Chondrocyte (in vitro differentiated cells): ENCODE measurements around the gene AKR1C8. TPM values are rescaled to one million over a fixed set of nuclear protein-coding genes. Genes with fewer than 3 reads are reported as not detected.
"Not testable (repeated sequence)": the region's sequence is repeated elsewhere in the genome, so short reads cannot be mapped to it uniquely, and the experiment has no call there.

Experiments used
- DNase-seq: peaks from one replicate; pipeline ENCODE4 v3.0.0; 2021; ENCODE audit warnings: mixed read lengths, low spot score
- H3K27ac Mint-ChIP-seq: one replicate; pipeline ENCODE4 v1.8.0; 2021; ENCODE audit warnings: mild to moderate bottlenecking, moderate library complexity, mixed read lengths; ENCODE audit not compliant: unreplicated experiment
- H3K27me3 Mint-ChIP-seq: 2 replicates; pipeline ENCODE4 v1.8.0; 2021; ENCODE audit warnings: low read depth, mixed read lengths
- H3K36me3 Mint-ChIP-seq: 2 replicates; pipeline ENCODE4 v1.8.0; 2021; ENCODE audit warnings: low read depth, mixed read lengths
- H3K4me1 Mint-ChIP-seq: 2 replicates; pipeline ENCODE4 v1.8.0; 2021; ENCODE audit warnings: low read depth, mild to moderate bottlenecking, mixed read lengths
- H3K4me3 Mint-ChIP-seq: one replicate; pipeline ENCODE4 v1.8.0; 2021; ENCODE audit warnings: mild to moderate bottlenecking, moderate library complexity, mixed read lengths; ENCODE audit not compliant: unreplicated experiment
- H3K9me3 Mint-ChIP-seq: 2 replicates; pipeline ENCODE4 v1.8.0; 2021; ENCODE audit warnings: low read depth, mixed read lengths
- CTCF ChIP-seq: fragments of 200-600 bp; sonication (generic); IDR thresholded peaks from 2 replicates; pipeline ENCODE4 v1.5.0; 2021; ENCODE audit warnings: antibody characterized with exemption, mild to moderate bottlenecking, moderate library complexity
- total RNA-seq: library from RNA; stranded (reverse); gene quantifications from 3 replicates; pipeline ENCODE4 v1.2.1, GENCODE V29; 2021

The AKR1C8 gene
- total RNA-seq, 1 donor from 2014 or later: not detected

- H3K36me3 Mint-ChIP-seq: no peaks in the 10 kb centered on the region
- no peak for DNase-seq
- H3K27ac Mint-ChIP-seq: no peak overlapping the region
- peaks cover 15% of the 10 kb centered on the region for H3K9me3 Mint-ChIP-seq
- no peak overlapping the region for H3K4me3 Mint-ChIP-seq
- no peaks in the 10 kb centered on the region for H3K27me3 Mint-ChIP-seq
- no peak for TF ChIP-seq CTCF
- H3K4me1 Mint-ChIP-seq: no peaks in the 10 kb centered on the region
Observed at GRCh38 chr10:5143137-5143536, 41.8 kb downstream of the AKR1C8 start.

GRCh38 chr10:5142199-5142598 is 42.8 kb downstream of the AKR1C8 start:
- no peaks in the 10 kb centered on the region for H3K4me1 Mint-ChIP-seq
- H3K27ac Mint-ChIP-seq: no peak overlapping the region
- DNase-seq: no peak
- H3K4me3 Mint-ChIP-seq: no peak overlapping the region
- H3K9me3 Mint-ChIP-seq: peaks cover 23% of the 10 kb centered on the region
- no peaks in the 10 kb centered on the region for H3K27me3 Mint-ChIP-seq
- no peaks in the 10 kb centered on the region for H3K36me3 Mint-ChIP-seq
- no peak for TF ChIP-seq CTCF

- H3K27me3 Mint-ChIP-seq, H3K27ac Mint-ChIP-seq, H3K4me3 Mint-ChIP-seq, H3K36me3 Mint-ChIP-seq, DNase-seq, H3K4me1 Mint-ChIP-seq: not testable (repeated sequence)
- H3K9me3 Mint-ChIP-seq: peaks cover 32% of the 10 kb centered on the region
Observed at GRCh38 chr10:5137699-5138098, 47.3 kb downstream of the AKR1C8 start.

- Mint-ChIP-seq H3K9me3 (peaks cover 32% of the 10 kb centered on the region), H3K27me3 (no peaks in the 10 kb centered on the region), H3K27ac (no peak overlapping the region), H3K4me1 (no peaks in the 10 kb centered on the region), H3K4me3 (no peak overlapping the region), H3K36me3 (no peaks in the 10 kb centered on the region)
- DNase-seq: no peak
- no peak for TF ChIP-seq CTCF
Observed at GRCh38 chr10:5136468-5137087, 48.4 kb downstream of the AKR1C8 start.

- Mint-ChIP-seq H3K27ac (no peak overlapping the region), H3K9me3 (peaks cover 32% of the 10 kb centered on the region), H3K4me1 (no peaks in the 10 kb centered on the region), H3K4me3 (no peak overlapping the region), H3K27me3 (no peaks in the 10 kb centered on the region), H3K36me3 (no peaks in the 10 kb centered on the region)
- DNase-seq: no peak
- no peak for TF ChIP-seq CTCF
Observed at GRCh38 chr10:5135581-5135980, 49.4 kb downstream of the AKR1C8 start.
